Measurements from ENCODE around the gene PPIE. TPM values are rescaled to one million over a fixed set of nuclear protein-coding genes. Genes with fewer than 3 reads are reported as not detected.

The PPIE gene
- total RNA-seq, 4 donors from 2014 or later, result 34.8 to 42.3 (median 37.0) TPM

GRCh38 chr1:39696448-39696847, 42.2 kb upstream of the PPIE start:
- TF ChIP-seq POLR2A (IDR thresholded peaks at IDR 0.05), result no peak
- TF ChIP-seq EP300 (IDR thresholded peaks at IDR 0.05), result no peak
- TF ChIP-seq CTCF (IDR thresholded peaks at IDR 0.05), result no peak
- peaks cover 0 to 44% of the 10 kb centered on the region in 2 donors for H3K27me3 ChIP-seq
- DNase-seq (ENCODE audit: low spot score in 2 of 2), result no peak
- 38 to 48% methylated on average over 1 of the region's 1 CpG for WGBS, 2 donors
- no peak overlapping the region for H3K27ac ChIP-seq
- H3K9me3 ChIP-seq, result no peaks in the 10 kb centered on the region
- H3K4me1 ChIP-seq, result peaks cover 0 to 18% (median 9%) of the 10 kb centered on the region in 4 donors
- no peak overlapping the region for H3K4me3 ChIP-seq
- H3K36me3 ChIP-seq, result no peaks in the 10 kb centered on the region

GRCh38 chr1:39698568-39698967, 40.1 kb upstream of the PPIE start:
- 78 to 87% methylated on average over 4 of the region's 4 CpGs for WGBS, 2 donors
- Histone ChIP-seq H3K36me3 (no peaks in the 10 kb centered on the region), H3K27ac (no peak overlapping the region), H3K4me3 (no peak overlapping the region), H3K4me1 (peaks cover 0 to 10% (median 0%) of the 10 kb centered on the region in 4 donors), H3K27me3 (peaks cover 0 to 23% of the 10 kb centered on the region in 2 donors), H3K9me3 (no peaks in the 10 kb centered on the region)
- no peak for DNase-seq (ENCODE audit: low spot score in 2 of 2)
- TF ChIP-seq POLR2A (IDR thresholded peaks at IDR 0.05) (no peak), CTCF (IDR thresholded peaks at IDR 0.05) (no peak), EP300 (IDR thresholded peaks at IDR 0.05) (no peak)

DNA sequence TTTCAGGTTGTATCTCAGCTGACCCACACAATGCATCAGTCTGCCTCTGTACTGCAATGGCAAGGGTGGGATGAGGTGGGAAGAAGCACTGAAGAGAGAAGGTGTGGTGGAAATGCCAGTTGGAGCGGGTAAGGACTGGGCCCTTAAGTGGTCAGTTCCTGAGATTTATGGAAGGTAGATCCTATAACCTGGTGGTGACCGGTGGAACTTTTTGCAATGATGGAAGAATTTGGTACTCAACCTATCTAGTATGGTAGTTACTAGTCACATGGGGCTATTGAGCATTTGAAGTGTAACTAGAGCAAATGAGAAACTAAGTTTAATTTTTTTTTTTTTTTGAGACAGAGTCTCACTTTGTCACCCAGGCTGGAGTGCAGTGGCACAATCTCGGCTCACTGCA, 39.3 kb upstream of the PPIE start:
- no peak overlapping the region for H3K4me3 ChIP-seq
- H3K9me3 ChIP-seq, result no peaks in the 10 kb centered on the region
- H3K4me1 ChIP-seq, result peaks cover 0 to 10% (median 0%) of the 10 kb centered on the region in 4 donors
- H3K27ac ChIP-seq, result no peak overlapping the region
- DNase-seq (ENCODE audit: low spot score in 2 of 2), result no peak
- TF ChIP-seq EP300 (IDR thresholded peaks at IDR 0.05) (no peak), POLR2A (IDR thresholded peaks at IDR 0.05) (no peak), CTCF (IDR thresholded peaks at IDR 0.05) (no peak)
- 91 to 92% methylated on average over 3 of the region's 3 CpGs for WGBS, 2 donors
- peaks cover 0 to 14% of the 10 kb centered on the region in 2 donors for H3K27me3 ChIP-seq
- H3K36me3 ChIP-seq, result no peaks in the 10 kb centered on the region

DNA sequence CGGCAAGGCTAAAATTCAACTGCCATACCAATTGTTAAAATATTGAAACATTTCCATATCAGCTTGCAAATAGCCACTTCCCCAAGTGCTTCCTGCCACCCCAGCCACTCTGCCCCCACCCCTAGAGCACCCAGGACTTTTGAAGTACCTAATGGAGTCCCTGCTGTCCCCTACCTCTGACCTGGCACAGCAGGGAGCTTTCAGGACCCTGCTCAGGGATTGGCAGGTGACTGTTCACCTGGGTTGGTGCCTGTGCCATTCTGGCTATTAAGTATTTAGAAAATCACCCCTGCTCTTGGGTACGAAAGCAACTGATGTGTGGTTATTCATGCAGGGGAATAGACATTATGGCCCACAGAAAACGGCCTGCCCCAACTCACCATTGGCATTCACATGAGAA, 38.3 kb upstream of the PPIE start:
- Histone ChIP-seq H3K4me1 (peaks cover 0 to 10% (median 0%) of the 10 kb centered on the region in 4 donors), H3K9me3 (no peaks in the 10 kb centered on the region), H3K27ac (no peak overlapping the region), H3K27me3 (peaks cover 0 to 14% of the 10 kb centered on the region in 2 donors), H3K4me3 (no peak overlapping the region), H3K36me3 (no peaks in the 10 kb centered on the region)
- DNase-seq (ENCODE audit: low spot score in 2 of 2), result no peak
- no peak for TF ChIP-seq POLR2A (IDR thresholded peaks at IDR 0.05)
- no peak for TF ChIP-seq CTCF (IDR thresholded peaks at IDR 0.05)
- TF ChIP-seq EP300 (IDR thresholded peaks at IDR 0.05), result no peak
- WGBS, 2 donors, result 63 to 73% methylated on average over 3 of the region's 3 CpGs

GRCh38 chr1:39701049-39701439, 37.6 kb upstream of the PPIE start:
- H3K9me3 ChIP-seq, result no peaks in the 10 kb centered on the region
- peaks cover 0 to 14% of the 10 kb centered on the region in 2 donors for H3K27me3 ChIP-seq
- no peak overlapping the region for H3K27ac ChIP-seq
- H3K36me3 ChIP-seq, result no peaks in the 10 kb centered on the region
- no peak for TF ChIP-seq POLR2A (IDR thresholded peaks at IDR 0.05)
- 19 to 28% methylated on average over 12 of the region's 12 CpGs for WGBS, 2 donors
- peaks cover 0 to 10% (median 0%) of the 10 kb centered on the region in 4 donors for H3K4me1 ChIP-seq
- peak overlapping the region in 1 of 4 donors; percentile 12 for H3K4me3 ChIP-seq
- DNase-seq (ENCODE audit: low spot score in 2 of 2), result peak in 1 of 2 donors; percentile 24

GRCh38 chr1:39704757-39705156, 33.9 kb upstream of the PPIE start:
- peaks cover 0 to 10% (median 0%) of the 10 kb centered on the region in 4 donors for H3K4me1 ChIP-seq
- H3K9me3 ChIP-seq, result no peaks in the 10 kb centered on the region
- WGBS, 2 donors, result 96 to 100% methylated on average over 1 of the region's 1 CpG
- no peak overlapping the region for H3K4me3 ChIP-seq
- TF ChIP-seq CTCF (IDR thresholded peaks at IDR 0.05), result no peak
- no peak for TF ChIP-seq POLR2A (IDR thresholded peaks at IDR 0.05)
- TF ChIP-seq EP300 (IDR thresholded peaks at IDR 0.05), result no peak
- H3K27ac ChIP-seq, result no peak overlapping the region
- H3K27me3 ChIP-seq, result no peaks in the 10 kb centered on the region
- no peaks in the 10 kb centered on the region for H3K36me3 ChIP-seq
- DNase-seq (ENCODE audit: low spot score in 2 of 2), result no peak
